NCI-H187 (cell line): ENCODE measurements around the gene ARPP21.

Experiments
- DNase-seq, 2 experiments: peaks; one replicate each; lab custom pipeline; 2025; lab: John Stamatoyannopoulos, UW

ARPP21 gene

GRCh38 chr3:35641920-35642527, 2.7 kb downstream of the ARPP21 start:
- DNase-seq: no peak

- DNase-seq: no peak
Observed at GRCh38 chr3:35643495-35643894, 4.2 kb downstream of the ARPP21 start.

GRCh38 chr3:35644451-35644850, 5.1 kb downstream of the ARPP21 start:
- DNase-seq: no peak

- no peak for DNase-seq
Observed at GRCh38 chr3:35645189-35645588, 5.9 kb downstream of the ARPP21 start.

GRCh38 chr3:35646081-35646480, 6.8 kb downstream of the ARPP21 start:
- no peak for DNase-seq

- no peak for DNase-seq
Observed at GRCh38 chr3:35647461-35647860, 8.1 kb downstream of the ARPP21 start.

- DNase-seq: no peak
Observed at GRCh38 chr3:35648347-35648746, 9.0 kb downstream of the ARPP21 start.

GRCh38 chr3:35649405-35649804, 10.1 kb downstream of the ARPP21 start:
- no peak for DNase-seq

GRCh38 chr3:35651426-35651825, 12.1 kb downstream of the ARPP21 start:
- no peak for DNase-seq

- no peak for DNase-seq
Observed at GRCh38 chr3:35651851-35652250, 12.5 kb downstream of the ARPP21 start.

GRCh38 chr3:35653347-35653746, 14.0 kb downstream of the ARPP21 start:
- DNase-seq: no peak

- DNase-seq: no peak
Observed at GRCh38 chr3:35654476-35654875, 15.2 kb downstream of the ARPP21 start.

- DNase-seq: no peak
Observed at GRCh38 chr3:35658686-35659085, 19.4 kb downstream of the ARPP21 start.

GRCh38 chr3:35659768-35660167, 20.4 kb downstream of the ARPP21 start:
- no peak for DNase-seq

- no peak for DNase-seq
Observed at GRCh38 chr3:35663471-35663870, 24.1 kb downstream of the ARPP21 start.

- DNase-seq: peak; percentile 54 to 84
Observed at GRCh38 chr3:35664460-35664919, 25.2 kb downstream of the ARPP21 start.

GRCh38 chr3:35665390-35666055, 26.2 kb downstream of the ARPP21 start:
- DNase-seq: no peak

GRCh38 chr3:35666888-35667287, 27.6 kb downstream of the ARPP21 start:
- DNase-seq: no peak

- DNase-seq: no peak
Observed at GRCh38 chr3:35670408-35670965, 31.2 kb downstream of the ARPP21 start.

- no peak for DNase-seq
Observed at GRCh38 chr3:35671483-35671882, 32.2 kb downstream of the ARPP21 start.

- DNase-seq: no peak
Observed at GRCh38 chr3:35673017-35673416, 33.7 kb downstream of the ARPP21 start.

- no peak for DNase-seq
Observed at GRCh38 chr3:35674451-35675109, 35.3 kb downstream of the ARPP21 start.

GRCh38 chr3:35675206-35675605, 35.9 kb downstream of the ARPP21 start:
- no peak for DNase-seq
